Tibial artery (tissue), 4 donors: ENCODE results near the gene SORCS3.

Source experiments
- DNase-seq, 2 donors: peaks; one replicate each; pipeline ENCODE4 v3.0.0-alpha.2; 2019
- H3K27ac ChIP-seq, 2 donors: fragments of 200-600 bp; sonication (generic) in 1 of 2; 1 replicate in 1 of 2; 2 replicates in 1 of 2; pipeline ENCODE4 v1.5.1; 2018 to 2019; ENCODE audit warnings: mild to moderate bottlenecking in 1 of 2
- H3K27me3 ChIP-seq, 2 donors: fragments of 200-600 bp; sonication (generic) in 1 of 2; one replicate each; pipeline versions ENCODE4 v1.5.1 to v1.6.0; 2016 to 2019
- H3K36me3 ChIP-seq, 3 donors: fragments of 200-600 bp; sonication (generic) in 2 of 3; one replicate each; pipeline ENCODE4 v1.5.1; 2016 to 2019; ENCODE audit warnings: mild to moderate bottlenecking in 2 of 3
- H3K4me1 ChIP-seq, 4 donors: fragments of 200-600 bp; sonication (generic) in 2 of 4; 1 replicate in 3 of 4; 2 replicates in 1 of 4; pipeline ENCODE4 v1.5.1; 2016 to 2019
- H3K4me3 ChIP-seq, 2 donors: fragments of 200-600 bp; sonication (generic) in 1 of 2; 1 replicate in 1 of 2; 2 replicates in 1 of 2; pipeline ENCODE4 v1.5.1; 2018 to 2019; ENCODE audit warnings: mild to moderate bottlenecking in 2 of 2
- H3K9me3 ChIP-seq, 3 donors: fragments of 200-600 bp; sonication (generic) in 1 of 3; one replicate each; pipeline ENCODE4 v1.5.1; 2016 to 2019
- intact Hi-C: fragments of 100-400 bp; cut with DNase I; formaldehyde crosslinking; loops from one replicate; pipeline ENCODE4 v1.15.0; 2023; ENCODE audit warnings: low total_unique reads
- TF ChIP-seq, protein P1 (sequence below), 2 experiments: fragments of 200-600 bp in 1 of 2; fragments of 450-650 bp in 1 of 2; IDR thresholded peaks; one replicate each; pipeline ENCODE4 v1.5.1; 2017 to 2019; ENCODE audit warnings: antibody characterized with exemption in 2 of 2, mild to moderate bottlenecking in 1 of 2, moderate library complexity in 1 of 2

Gene SORCS3

DNA sequence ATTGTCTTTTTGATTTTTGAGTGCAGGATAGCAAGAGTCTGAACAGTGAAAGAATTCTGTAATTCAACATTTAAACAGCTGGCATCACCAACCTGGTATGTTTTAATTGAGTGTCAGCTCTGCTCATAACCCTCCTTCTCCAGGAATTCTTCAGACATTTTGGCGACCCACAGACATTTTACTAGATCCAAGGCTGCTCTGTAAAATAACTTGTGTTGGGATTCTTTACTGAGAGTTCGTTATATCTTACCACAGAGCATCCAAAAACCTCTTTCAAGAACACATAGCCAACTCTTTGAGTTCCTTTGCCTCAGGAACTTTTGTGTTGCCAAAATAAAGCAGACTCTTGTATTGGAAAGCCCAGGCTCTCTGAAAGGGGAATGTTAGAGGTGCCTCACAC is 27.7 kb upstream of the SORCS3 start:
- H3K4me1 ChIP-seq = no peaks in the 10 kb centered on the region
- TF ChIP-seq, protein P1, sequence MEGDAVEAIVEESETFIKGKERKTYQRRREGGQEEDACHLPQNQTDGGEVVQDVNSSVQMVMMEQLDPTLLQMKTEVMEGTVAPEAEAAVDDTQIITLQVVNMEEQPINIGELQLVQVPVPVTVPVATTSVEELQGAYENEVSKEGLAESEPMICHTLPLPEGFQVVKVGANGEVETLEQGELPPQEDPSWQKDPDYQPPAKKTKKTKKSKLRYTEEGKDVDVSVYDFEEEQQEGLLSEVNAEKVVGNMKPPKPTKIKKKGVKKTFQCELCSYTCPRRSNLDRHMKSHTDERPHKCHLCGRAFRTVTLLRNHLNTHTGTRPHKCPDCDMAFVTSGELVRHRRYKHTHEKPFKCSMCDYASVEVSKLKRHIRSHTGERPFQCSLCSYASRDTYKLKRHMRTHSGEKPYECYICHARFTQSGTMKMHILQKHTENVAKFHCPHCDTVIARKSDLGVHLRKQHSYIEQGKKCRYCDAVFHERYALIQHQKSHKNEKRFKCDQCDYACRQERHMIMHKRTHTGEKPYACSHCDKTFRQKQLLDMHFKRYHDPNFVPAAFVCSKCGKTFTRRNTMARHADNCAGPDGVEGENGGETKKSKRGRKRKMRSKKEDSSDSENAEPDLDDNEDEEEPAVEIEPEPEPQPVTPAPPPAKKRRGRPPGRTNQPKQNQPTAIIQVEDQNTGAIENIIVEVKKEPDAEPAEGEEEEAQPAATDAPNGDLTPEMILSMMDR (IDR thresholded peaks at IDR 0.05) = no peak
- H3K27me3 ChIP-seq = no peaks in the 10 kb centered on the region
- DNase-seq = no peak
- H3K27ac ChIP-seq = no peak overlapping the region
- H3K4me3 ChIP-seq = no peak overlapping the region
- H3K36me3 ChIP-seq = no peaks in the 10 kb centered on the region
- peaks cover 0 to 3% (median 2%) of the 10 kb centered on the region in 3 donors for H3K9me3 ChIP-seq
- intact Hi-C loops = no loop called here

GRCh38 chr10:104614245-104614831 is 26.8 kb upstream of the SORCS3 start:
- H3K27ac ChIP-seq = no peak overlapping the region
- no peaks in the 10 kb centered on the region for H3K9me3 ChIP-seq
- no peaks in the 10 kb centered on the region for H3K27me3 ChIP-seq
- H3K4me1 ChIP-seq = no peaks in the 10 kb centered on the region
- intact Hi-C loops = no loop called here
- no peaks in the 10 kb centered on the region for H3K36me3 ChIP-seq
- no peak overlapping the region for H3K4me3 ChIP-seq
- DNase-seq = no peak
- TF ChIP-seq, protein P1 (IDR thresholded peaks at IDR 0.05) = no peak

GRCh38 chr10:104615136-104615535 is 26.0 kb upstream of the SORCS3 start:
- intact Hi-C loops = no loop called here
- Histone ChIP-seq H3K4me1 (no peaks in the 10 kb centered on the region), H3K27ac (no peak overlapping the region), H3K4me3 (no peak overlapping the region), H3K36me3 (no peaks in the 10 kb centered on the region), H3K9me3 (no peaks in the 10 kb centered on the region), H3K27me3 (no peaks in the 10 kb centered on the region)
- TF ChIP-seq, protein P1 (IDR thresholded peaks at IDR 0.05) = no peak
- DNase-seq = no peak

DNA sequence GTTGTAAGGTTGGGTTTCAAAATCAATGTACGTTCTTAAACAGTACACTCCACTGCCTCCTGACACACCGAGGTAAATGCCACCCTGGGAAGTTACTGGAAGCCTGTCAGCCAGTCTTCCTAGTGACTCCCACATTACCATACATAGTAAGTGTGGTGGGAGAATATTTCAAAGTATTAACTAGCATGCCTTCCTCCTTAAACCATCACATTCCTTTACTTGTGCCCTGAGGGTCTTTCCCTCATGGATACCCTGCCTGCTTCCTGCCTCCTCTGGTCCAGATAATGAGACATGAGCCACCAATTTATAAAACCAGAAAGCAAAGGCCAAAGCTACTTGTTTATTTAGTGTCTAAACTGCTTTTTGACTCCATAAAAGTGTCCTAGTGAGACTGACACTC is 23.3 kb upstream of the SORCS3 start:
- no peaks in the 10 kb centered on the region for H3K9me3 ChIP-seq
- H3K4me3 ChIP-seq = no peak overlapping the region
- intact Hi-C loops = no loop called here
- no peaks in the 10 kb centered on the region for H3K4me1 ChIP-seq
- peaks cover 0 to 7% of the 10 kb centered on the region in 2 donors for H3K27me3 ChIP-seq
- no peak for DNase-seq
- no peaks in the 10 kb centered on the region for H3K36me3 ChIP-seq
- no peak overlapping the region for H3K27ac ChIP-seq
- TF ChIP-seq, protein P1 (IDR thresholded peaks at IDR 0.05) = no peak

GRCh38 chr10:104622175-104622574 is 18.9 kb upstream of the SORCS3 start:
- no peak for DNase-seq
- intact Hi-C loops = no loop called here
- Histone ChIP-seq H3K27me3 (peaks cover 0 to 7% of the 10 kb centered on the region in 2 donors), H3K36me3 (no peaks in the 10 kb centered on the region), H3K27ac (no peak overlapping the region), H3K4me3 (no peak overlapping the region), H3K9me3 (no peaks in the 10 kb centered on the region), H3K4me1 (no peaks in the 10 kb centered on the region)
- TF ChIP-seq, protein P1 (IDR thresholded peaks at IDR 0.05) = no peak
